GM18507 (cell line): ENCODE measurements around the gene PREX1.

Experiments
- DNase-seq: peaks from one replicate; pipeline ENCODE4 v3.0.0; 2011; ENCODE audit warnings: low read depth; ENCODE audit not compliant: insufficient read length; ENCODE audit errors: extremely low spot score
- FAIRE-seq: peaks from 2 replicates; lab custom pipeline; 2011; peaks lifted over from hg19 to GRCh38; lab: Jason Lieb, UNC

PREX1 gene

GRCh38 chr20:48624315-48625020 lies 203.3 kb downstream of the PREX1 start:
- DNase-seq (no peak), FAIRE-seq (no peak)

- no peak for FAIRE-seq
- no peak for DNase-seq
These were observed 203.9 kb downstream of the PREX1 start for GRCh38 chr20:48623906-48624265.

GRCh38 chr20:48623176-48623905 lies 204.5 kb downstream of the PREX1 start:
- FAIRE-seq, result no peak

GRCh38 chr20:48622421-48622820 lies 205.4 kb downstream of the PREX1 start:
- DNase-seq, result no peak
- no peak for FAIRE-seq

More at GRCh38 chr20:48623176-48623905, 204.5 kb downstream of the PREX1 start:
- no peak for DNase-seq

- FAIRE-seq (no peak), DNase-seq (no peak)
These were observed 206.3 kb downstream of the PREX1 start for GRCh38 chr20:48621376-48622078.

- FAIRE-seq, result no peak
- peak; percentile 75 for DNase-seq
These were observed 207.1 kb downstream of the PREX1 start for GRCh38 chr20:48620507-48621375.

- DNase-seq, result no peak
- FAIRE-seq, result no peak
These were observed 207.7 kb downstream of the PREX1 start for GRCh38 chr20:48620154-48620506.

- DNase-seq (no peak), FAIRE-seq (no peak)
These were observed 208.4 kb downstream of the PREX1 start for GRCh38 chr20:48619126-48620101.

- FAIRE-seq, result no peak
- no peak for DNase-seq
These were observed 209.2 kb downstream of the PREX1 start for GRCh38 chr20:48618631-48619030.

GRCh38 chr20:48618052-48618451 lies 209.7 kb downstream of the PREX1 start:
- DNase-seq (no peak), FAIRE-seq (no peak)

GRCh38 chr20:48617481-48617880 lies 210.3 kb downstream of the PREX1 start:
- DNase-seq (no peak), FAIRE-seq (no peak)

GRCh38 chr20:48616481-48616880 lies 211.3 kb downstream of the PREX1 start:
- FAIRE-seq (no peak), DNase-seq (no peak)

- FAIRE-seq (no peak), DNase-seq (no peak)
These were observed 211.9 kb downstream of the PREX1 start for GRCh38 chr20:48615871-48616270.

GRCh38 chr20:48614593-48615274 lies 213.1 kb downstream of the PREX1 start:
- FAIRE-seq, result no peak

GRCh38 chr20:48613926-48614325 lies 213.9 kb downstream of the PREX1 start:
- DNase-seq (no peak), FAIRE-seq (no peak)

More at GRCh38 chr20:48614593-48615274, 213.1 kb downstream of the PREX1 start:
- no peak for DNase-seq

- DNase-seq (no peak), FAIRE-seq (no peak)
These were observed 215.5 kb downstream of the PREX1 start for GRCh38 chr20:48612335-48612734.

- FAIRE-seq (no peak), DNase-seq (no peak)
These were observed 216.8 kb downstream of the PREX1 start for GRCh38 chr20:48610996-48611395.

GRCh38 chr20:48609491-48609978 lies 218.3 kb downstream of the PREX1 start:
- DNase-seq (no peak), FAIRE-seq (peak; percentile 55)
